Measurements from ENCODE around the gene IQSEC3. TPM values are rescaled to one million over a fixed set of nuclear protein-coding genes. Genes with fewer than 3 reads are reported as not detected.

Gene IQSEC3
- total RNA-seq, 1 experiment from 2014 or later = not detected

DNA sequence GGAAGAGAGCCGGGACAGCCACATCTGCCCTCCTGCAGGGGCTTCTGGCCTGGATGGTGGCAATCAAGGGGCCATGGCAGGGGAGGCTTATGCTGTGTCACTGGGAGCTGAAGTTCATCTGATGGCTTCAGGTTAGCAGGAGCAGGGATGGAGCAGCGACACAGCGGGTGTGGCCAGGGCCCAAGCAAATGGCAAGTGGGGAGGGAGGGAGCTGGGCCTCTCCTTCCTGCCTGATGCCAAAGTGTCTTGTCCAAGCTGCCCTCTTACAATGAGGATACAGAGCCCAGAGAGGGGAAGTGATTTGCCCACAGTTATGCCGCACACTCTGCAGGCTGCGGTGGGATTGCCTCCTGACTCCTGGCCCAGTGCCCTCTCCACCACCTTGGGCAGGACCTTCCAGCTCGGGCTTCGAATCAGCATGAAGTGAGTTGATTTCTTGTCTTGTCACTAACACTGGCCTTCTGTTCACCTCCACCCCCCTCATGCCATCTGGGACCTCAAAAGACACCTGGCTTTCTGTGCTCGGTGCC lies 51.3 kb downstream of the IQSEC3 start:
- Histone ChIP-seq H3K27ac (ENCODE audit: low read length) (no peak overlapping the region), H3K36me3 (ENCODE audit: control insufficient read depth, insufficient read depth, low read length) (no peaks in the 10 kb centered on the region), H3K9me3 (ENCODE audit: control insufficient read depth, insufficient read depth, low read depth, low read length) (no peaks in the 10 kb centered on the region), H3K4me3 (ENCODE audit: low read depth in 2 of 2, low read length in 2 of 2) (no peak overlapping the region), H3K27me3 (ENCODE audit: control insufficient read depth, insufficient read depth, low read length) (no peaks in the 10 kb centered on the region), H3K4me1 (ENCODE audit: control insufficient read depth, insufficient read depth, low read length) (no peaks in the 10 kb centered on the region)
- intact Hi-C loops (cut with micrococcal nuclease; ENCODE audit: unreplicated experiment) = no loop called here
- ChIA-PET CTCF (no interaction called here), POLR2A (no interaction called here)
- DNase-seq (ENCODE audit: low read depth, low spot score) (no peak), ATAC-seq (no peak)
- no TSS peak for BruUV-seq (replicated peaks)
- TF ChIP-seq, protein P1, sequence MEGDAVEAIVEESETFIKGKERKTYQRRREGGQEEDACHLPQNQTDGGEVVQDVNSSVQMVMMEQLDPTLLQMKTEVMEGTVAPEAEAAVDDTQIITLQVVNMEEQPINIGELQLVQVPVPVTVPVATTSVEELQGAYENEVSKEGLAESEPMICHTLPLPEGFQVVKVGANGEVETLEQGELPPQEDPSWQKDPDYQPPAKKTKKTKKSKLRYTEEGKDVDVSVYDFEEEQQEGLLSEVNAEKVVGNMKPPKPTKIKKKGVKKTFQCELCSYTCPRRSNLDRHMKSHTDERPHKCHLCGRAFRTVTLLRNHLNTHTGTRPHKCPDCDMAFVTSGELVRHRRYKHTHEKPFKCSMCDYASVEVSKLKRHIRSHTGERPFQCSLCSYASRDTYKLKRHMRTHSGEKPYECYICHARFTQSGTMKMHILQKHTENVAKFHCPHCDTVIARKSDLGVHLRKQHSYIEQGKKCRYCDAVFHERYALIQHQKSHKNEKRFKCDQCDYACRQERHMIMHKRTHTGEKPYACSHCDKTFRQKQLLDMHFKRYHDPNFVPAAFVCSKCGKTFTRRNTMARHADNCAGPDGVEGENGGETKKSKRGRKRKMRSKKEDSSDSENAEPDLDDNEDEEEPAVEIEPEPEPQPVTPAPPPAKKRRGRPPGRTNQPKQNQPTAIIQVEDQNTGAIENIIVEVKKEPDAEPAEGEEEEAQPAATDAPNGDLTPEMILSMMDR (IDR thresholded peaks at IDR 0.05) = no peak
- TF ChIP-seq TCF7L2 (IDR thresholded peaks at IDR 0.05; ENCODE audit: low read depth, low read length) (no peak), SIN3A (IDR thresholded peaks at IDR 0.05; ENCODE audit: borderline replicate concordance, insufficient read depth, low read depth, low read length) (no peak), POLR2AphosphoS5 (IDR thresholded peaks at IDR 0.05; ENCODE audit: low read depth, low read length) (no peak)
- TF ChIP-seq, protein P2, sequence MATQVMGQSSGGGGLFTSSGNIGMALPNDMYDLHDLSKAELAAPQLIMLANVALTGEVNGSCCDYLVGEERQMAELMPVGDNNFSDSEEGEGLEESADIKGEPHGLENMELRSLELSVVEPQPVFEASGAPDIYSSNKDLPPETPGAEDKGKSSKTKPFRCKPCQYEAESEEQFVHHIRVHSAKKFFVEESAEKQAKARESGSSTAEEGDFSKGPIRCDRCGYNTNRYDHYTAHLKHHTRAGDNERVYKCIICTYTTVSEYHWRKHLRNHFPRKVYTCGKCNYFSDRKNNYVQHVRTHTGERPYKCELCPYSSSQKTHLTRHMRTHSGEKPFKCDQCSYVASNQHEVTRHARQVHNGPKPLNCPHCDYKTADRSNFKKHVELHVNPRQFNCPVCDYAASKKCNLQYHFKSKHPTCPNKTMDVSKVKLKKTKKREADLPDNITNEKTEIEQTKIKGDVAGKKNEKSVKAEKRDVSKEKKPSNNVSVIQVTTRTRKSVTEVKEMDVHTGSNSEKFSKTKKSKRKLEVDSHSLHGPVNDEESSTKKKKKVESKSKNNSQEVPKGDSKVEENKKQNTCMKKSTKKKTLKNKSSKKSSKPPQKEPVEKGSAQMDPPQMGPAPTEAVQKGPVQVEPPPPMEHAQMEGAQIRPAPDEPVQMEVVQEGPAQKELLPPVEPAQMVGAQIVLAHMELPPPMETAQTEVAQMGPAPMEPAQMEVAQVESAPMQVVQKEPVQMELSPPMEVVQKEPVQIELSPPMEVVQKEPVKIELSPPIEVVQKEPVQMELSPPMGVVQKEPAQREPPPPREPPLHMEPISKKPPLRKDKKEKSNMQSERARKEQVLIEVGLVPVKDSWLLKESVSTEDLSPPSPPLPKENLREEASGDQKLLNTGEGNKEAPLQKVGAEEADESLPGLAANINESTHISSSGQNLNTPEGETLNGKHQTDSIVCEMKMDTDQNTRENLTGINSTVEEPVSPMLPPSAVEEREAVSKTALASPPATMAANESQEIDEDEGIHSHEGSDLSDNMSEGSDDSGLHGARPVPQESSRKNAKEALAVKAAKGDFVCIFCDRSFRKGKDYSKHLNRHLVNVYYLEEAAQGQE (IDR thresholded peaks at IDR 0.05; ENCODE audit: insufficient read depth in 1 of 2, low read depth in 2 of 2, low read length in 1 of 2) = no peak
- in situ Hi-C loops (cut with HindIII; ENCODE audit: low pct_unique_long_range_greater_than_20kb, low sequenced_read_pairs) = no loop called here

DNA sequence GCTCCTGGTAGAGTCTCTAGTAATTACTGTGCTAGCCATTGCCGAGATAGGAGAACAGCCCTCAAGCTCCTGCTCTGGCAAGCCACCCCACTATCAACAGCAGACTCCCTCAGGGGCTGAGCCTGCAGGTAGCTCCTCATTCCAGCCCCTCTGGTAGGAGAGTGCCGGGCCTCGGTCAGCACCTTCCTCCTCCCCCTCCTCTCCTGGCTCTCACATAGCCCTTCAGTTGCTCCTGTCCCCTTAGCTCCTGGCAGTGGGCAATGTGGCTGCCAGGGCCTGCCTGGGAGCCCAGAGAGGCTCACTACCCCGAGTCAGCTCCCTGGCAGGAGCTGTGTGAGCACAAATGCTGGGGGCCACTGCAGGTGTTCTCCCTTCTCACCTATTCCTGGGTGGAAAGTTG lies 52.0 kb downstream of the IQSEC3 start:
- Histone ChIP-seq H3K27me3 (ENCODE audit: control insufficient read depth, insufficient read depth, low read length) (no peaks in the 10 kb centered on the region), H3K4me1 (ENCODE audit: control insufficient read depth, insufficient read depth, low read length) (no peaks in the 10 kb centered on the region), H3K4me3 (ENCODE audit: low read depth in 2 of 2, low read length in 2 of 2) (no peak overlapping the region), H3K9me3 (ENCODE audit: control insufficient read depth, insufficient read depth, low read depth, low read length) (no peaks in the 10 kb centered on the region), H3K27ac (ENCODE audit: low read length) (no peak overlapping the region), H3K36me3 (ENCODE audit: control insufficient read depth, insufficient read depth, low read length) (no peaks in the 10 kb centered on the region)
- TF ChIP-seq POLR2AphosphoS5 (IDR thresholded peaks at IDR 0.05; ENCODE audit: low read depth, low read length) (no peak), TCF7L2 (IDR thresholded peaks at IDR 0.05; ENCODE audit: low read depth, low read length) (no peak), SIN3A (IDR thresholded peaks at IDR 0.05; ENCODE audit: borderline replicate concordance, insufficient read depth, low read depth, low read length) (no peak)
- TF ChIP-seq, protein P1 (IDR thresholded peaks at IDR 0.05) = no peak
- TF ChIP-seq, protein P2 (IDR thresholded peaks at IDR 0.05; ENCODE audit: insufficient read depth in 1 of 2, low read depth in 2 of 2, low read length in 1 of 2) = no peak
- POLR2A ChIA-PET = no interaction called here
- ATAC-seq (no peak), DNase-seq (ENCODE audit: low read depth, low spot score) (no peak)
- in situ Hi-C loops (cut with HindIII; ENCODE audit: low pct_unique_long_range_greater_than_20kb, low sequenced_read_pairs) (no loop called here), intact Hi-C loops (cut with micrococcal nuclease; ENCODE audit: unreplicated experiment) (no loop called here)
- CTCF ChIA-PET = no interaction called here
- BruUV-seq (replicated peaks) = no TSS peak
